OCI-LY1 (cell line): ENCODE results near the gene SDC4.

Source experiments
- H2AFZ ChIP-seq: fragments of 200-600 bp; sonication (generic), shearing (Covaris generic); 2 replicates; pipeline ENCODE4 v1.6.0; 2014; ENCODE audit warnings: antibody characterized with exemption, mild to moderate bottlenecking, low read length
- H3F3A ChIP-seq: fragments of 200-600 bp; sonication (generic), shearing (Covaris generic); 2 replicates; pipeline ENCODE4 v1.6.0; 2014; ENCODE audit warnings: mild to moderate bottlenecking, antibody characterized with exemption, low read length, moderate library complexity; ENCODE audit not compliant: insufficient read depth
- H3K27ac ChIP-seq: fragments of 200-600 bp; sonication (generic); 2 replicates; pipeline ENCODE4 v1.5.1; 2014; ENCODE audit warnings: low read length, mixed run types, mild to moderate bottlenecking, low read depth; ENCODE audit not compliant: poor library complexity, severe bottlenecking
- H3K27me3 ChIP-seq: fragments of 200-600 bp; sonication (generic); 2 replicates; pipeline ENCODE4 v1.6.0; 2014; ENCODE audit warnings: antibody characterized with exemption, mild to moderate bottlenecking, low read length, moderate library complexity; ENCODE audit not compliant: insufficient read depth
- H3K36me3 ChIP-seq: fragments of 200-600 bp; sonication (generic); 2 replicates; pipeline ENCODE4 v1.6.1; 2014; ENCODE audit warnings: mild to moderate bottlenecking, antibody characterized with exemption, low read length, moderate library complexity, mixed read lengths; ENCODE audit not compliant: insufficient read depth
- H3K4me1 ChIP-seq: fragments of 200-600 bp; sonication (generic); 2 replicates; pipeline ENCODE4 v1.5.1; 2014; ENCODE audit warnings: mild to moderate bottlenecking, low read length, moderate library complexity; ENCODE audit not compliant: insufficient read depth, severe bottlenecking
- H3K4me2 ChIP-seq: fragments of 200-600 bp; sonication (generic), shearing (Covaris generic); 2 replicates; pipeline ENCODE4 v1.6.1; 2014; ENCODE audit warnings: low read length
- H3K4me3 ChIP-seq: fragments of 200-600 bp; sonication (generic); 2 replicates; pipeline ENCODE4 v1.5.1; 2014; ENCODE audit warnings: low read length, low read depth, mild to moderate bottlenecking, mixed read lengths; ENCODE audit not compliant: poor library complexity, severe bottlenecking
- H3K79me2 ChIP-seq: fragments of 200-600 bp; shearing (Covaris generic); 2 replicates; pipeline ENCODE4 v1.6.1; 2016; ENCODE audit warnings: mixed run types, low read length, mixed read lengths; ENCODE audit not compliant: insufficient read depth
- H3K9ac ChIP-seq: fragments of 200-600 bp; sonication (generic), shearing (Covaris generic); 2 replicates; pipeline ENCODE4 v1.6.1; 2014; ENCODE audit warnings: mild to moderate bottlenecking, low read length, mixed read lengths
- H3K9me2 ChIP-seq: fragments of 200-600 bp; sonication (generic), shearing (Covaris generic); 2 replicates; pipeline ENCODE4 v1.6.1; 2014; ENCODE audit warnings: low read depth, mild to moderate bottlenecking, low read length, mixed read lengths
- H3K9me3 ChIP-seq: fragments of 200-600 bp; shearing (Covaris generic); 2 replicates; pipeline ENCODE4 v1.6.1; 2014; ENCODE audit warnings: low read length, mixed read lengths
- H4K20me1 ChIP-seq: fragments of 200-600 bp; sonication (generic), shearing (Covaris generic); 2 replicates; pipeline ENCODE4 v1.6.0; 2016; ENCODE audit warnings: mild to moderate bottlenecking, low read length; ENCODE audit not compliant: insufficient read depth
- CTCF ChIP-seq: fragments of 200-600 bp; sonication (generic), shearing (Covaris generic); IDR thresholded peaks from 2 replicates; pipeline ENCODE4 v1.5.1; 2017; ENCODE audit warnings: mild to moderate bottlenecking, antibody characterized with exemption, low read length, moderate library complexity, mixed read lengths
- EZH2 ChIP-seq: fragments of 200-600 bp; sonication (generic), shearing (Covaris generic); IDR thresholded peaks from 2 replicates; pipeline ENCODE4 v1.8.0; 2017; ENCODE audit warnings: borderline replicate concordance, mixed run types, mild to moderate bottlenecking, antibody characterized with exemption, low read length, moderate library complexity, mixed read lengths

The SDC4 gene

GRCh38 chr20:45343532-45344167, 4.6 kb downstream of the SDC4 start:
- peaks cover 21% of the 10 kb centered on the region for H3K27me3 ChIP-seq
- no peaks in the 10 kb centered on the region for H3K9me2 ChIP-seq
- no peak overlapping the region for H3K27ac ChIP-seq
- no peak overlapping the region for H3K4me3 ChIP-seq
- H2AFZ ChIP-seq: no peak overlapping the region
- H3K36me3 ChIP-seq: no peaks in the 10 kb centered on the region
- H3K4me1 ChIP-seq: no peaks in the 10 kb centered on the region
- H3K9ac ChIP-seq: no peak overlapping the region
- H3F3A ChIP-seq: no peaks in the 10 kb centered on the region
- no peaks in the 10 kb centered on the region for H4K20me1 ChIP-seq
- no peak overlapping the region for H3K4me2 ChIP-seq
- H3K79me2 ChIP-seq: no peaks in the 10 kb centered on the region
- TF ChIP-seq CTCF (no peak), EZH2 (no peak)
- H3K9me3 ChIP-seq: no peaks in the 10 kb centered on the region

DNA sequence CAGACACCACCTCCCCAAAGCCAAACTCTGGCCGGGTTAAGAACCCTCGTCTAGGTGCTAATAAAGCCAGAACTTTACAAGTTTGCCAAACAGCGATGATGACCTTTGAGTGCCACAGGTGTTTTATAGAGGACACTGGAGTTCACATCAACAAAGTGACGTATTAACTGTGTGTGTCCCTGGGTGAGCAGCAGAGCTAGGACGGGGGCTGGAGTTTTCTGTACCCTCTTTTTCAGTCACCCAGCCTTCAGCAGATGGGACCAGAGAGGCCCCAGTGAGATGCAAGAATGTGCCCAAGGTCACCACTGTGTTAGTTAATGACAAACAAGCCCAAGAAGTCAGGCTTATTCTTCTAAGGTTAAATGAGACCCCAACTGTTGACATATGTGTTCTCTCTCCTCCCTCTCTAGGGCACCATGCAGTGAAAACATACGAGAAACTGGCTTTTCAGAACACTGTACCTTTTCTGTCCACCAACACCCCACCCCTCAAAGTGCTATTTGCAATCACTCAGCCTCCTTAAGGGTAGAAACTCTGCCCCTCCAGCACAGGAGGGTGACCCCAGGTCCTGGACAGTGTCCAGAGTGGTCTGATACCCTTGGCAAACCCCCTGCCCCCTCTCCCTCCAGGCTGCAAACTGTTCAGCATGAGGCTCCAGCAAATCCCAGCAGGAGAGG, 5.2 kb downstream of the SDC4 start:
- H3F3A ChIP-seq: no peaks in the 10 kb centered on the region
- no peak overlapping the region for H3K9ac ChIP-seq
- H3K9me3 ChIP-seq: no peaks in the 10 kb centered on the region
- no peak overlapping the region for H2AFZ ChIP-seq
- H3K79me2 ChIP-seq: no peaks in the 10 kb centered on the region
- H3K4me3 ChIP-seq: no peak overlapping the region
- H3K4me1 ChIP-seq: no peaks in the 10 kb centered on the region
- H3K4me2 ChIP-seq: no peak overlapping the region
- no peak for TF ChIP-seq EZH2
- TF ChIP-seq CTCF: no peak
- H4K20me1 ChIP-seq: no peaks in the 10 kb centered on the region
- no peaks in the 10 kb centered on the region for H3K9me2 ChIP-seq
- H3K36me3 ChIP-seq: no peaks in the 10 kb centered on the region
- H3K27me3 ChIP-seq: peaks cover 21% of the 10 kb centered on the region
- no peak overlapping the region for H3K27ac ChIP-seq

DNA sequence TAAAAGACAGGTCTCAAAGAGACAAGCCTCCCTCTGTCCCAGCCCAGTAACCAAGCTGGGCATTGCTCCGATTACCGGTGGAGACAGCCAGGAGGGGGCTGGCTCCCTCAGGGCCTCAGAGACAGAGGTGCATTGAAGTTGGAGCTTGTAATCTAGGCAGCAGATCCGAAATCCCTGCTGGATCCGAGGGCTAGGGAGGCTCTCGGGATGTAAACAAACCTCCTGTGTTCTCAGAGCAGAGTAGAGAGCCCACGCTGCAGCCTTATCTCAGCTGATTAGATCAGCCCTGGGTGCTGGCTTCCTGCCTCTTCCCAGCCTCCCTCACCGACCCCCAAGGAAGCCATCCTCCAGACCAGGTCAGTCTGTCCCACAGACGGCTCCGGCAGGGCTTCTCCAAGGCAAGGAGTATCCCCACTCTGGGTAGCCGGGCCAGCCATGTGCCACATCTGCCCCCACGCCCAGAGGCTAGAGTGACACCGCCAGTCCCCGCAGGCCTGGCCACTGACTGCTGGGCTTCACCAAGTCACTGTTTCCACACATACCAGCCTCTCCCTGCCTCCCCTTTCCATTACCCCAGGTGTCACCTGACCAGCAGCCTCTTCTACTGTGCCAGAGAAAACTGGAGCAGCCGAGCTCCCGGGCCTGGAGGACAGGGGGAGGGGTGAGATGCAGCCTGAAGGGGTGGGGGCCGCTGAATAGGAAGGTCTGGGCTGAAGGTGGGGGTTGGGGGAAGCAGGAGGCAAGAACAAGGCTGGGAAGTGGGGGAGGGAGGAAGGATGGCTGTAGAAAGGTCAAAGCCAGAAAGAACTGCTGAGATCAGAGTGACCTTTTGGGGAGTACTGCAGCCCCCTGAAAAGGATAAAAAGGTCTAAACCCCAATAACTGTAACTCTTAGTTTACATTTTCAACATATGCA, 6.0 kb downstream of the SDC4 start:
- Histone ChIP-seq H3K9me3 (no peaks in the 10 kb centered on the region), H3K36me3 (no peaks in the 10 kb centered on the region), H3K27me3 (peaks cover 21% of the 10 kb centered on the region), H3K79me2 (no peaks in the 10 kb centered on the region), H2AFZ (no peak overlapping the region), H3K9me2 (no peaks in the 10 kb centered on the region), H3F3A (no peaks in the 10 kb centered on the region), H4K20me1 (no peaks in the 10 kb centered on the region), H3K4me1 (no peaks in the 10 kb centered on the region), H3K4me3 (no peak overlapping the region), H3K27ac (no peak overlapping the region), H3K4me2 (no peak overlapping the region), H3K9ac (no peak overlapping the region)
- TF ChIP-seq CTCF: no peak
- no peak for TF ChIP-seq EZH2
